ENCODE data around the gene MUCL3.

GRCh38 chr6:30907758-30908591 lies 32.8 kb upstream of the MUCL3 start, which contains the start of gene GTF2H4:
- TF ChIP-seq, protein P1, sequence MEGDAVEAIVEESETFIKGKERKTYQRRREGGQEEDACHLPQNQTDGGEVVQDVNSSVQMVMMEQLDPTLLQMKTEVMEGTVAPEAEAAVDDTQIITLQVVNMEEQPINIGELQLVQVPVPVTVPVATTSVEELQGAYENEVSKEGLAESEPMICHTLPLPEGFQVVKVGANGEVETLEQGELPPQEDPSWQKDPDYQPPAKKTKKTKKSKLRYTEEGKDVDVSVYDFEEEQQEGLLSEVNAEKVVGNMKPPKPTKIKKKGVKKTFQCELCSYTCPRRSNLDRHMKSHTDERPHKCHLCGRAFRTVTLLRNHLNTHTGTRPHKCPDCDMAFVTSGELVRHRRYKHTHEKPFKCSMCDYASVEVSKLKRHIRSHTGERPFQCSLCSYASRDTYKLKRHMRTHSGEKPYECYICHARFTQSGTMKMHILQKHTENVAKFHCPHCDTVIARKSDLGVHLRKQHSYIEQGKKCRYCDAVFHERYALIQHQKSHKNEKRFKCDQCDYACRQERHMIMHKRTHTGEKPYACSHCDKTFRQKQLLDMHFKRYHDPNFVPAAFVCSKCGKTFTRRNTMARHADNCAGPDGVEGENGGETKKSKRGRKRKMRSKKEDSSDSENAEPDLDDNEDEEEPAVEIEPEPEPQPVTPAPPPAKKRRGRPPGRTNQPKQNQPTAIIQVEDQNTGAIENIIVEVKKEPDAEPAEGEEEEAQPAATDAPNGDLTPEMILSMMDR (IDR thresholded peaks at IDR 0.05; ENCODE audit: insufficient read depth, low read depth, low read length), result no peak
- no peak for TF ChIP-seq EZH2 (IDR thresholded peaks at IDR 0.05; ENCODE audit: insufficient read depth, low read length)

Data from astrocyte (in vitro differentiated cells and primary cell).